HepG2 (cell line): Measurements from ENCODE around the gene SH2D3C. TPM values are rescaled to one million over a fixed set of nuclear protein-coding genes. Genes with fewer than 3 reads are reported as not detected.
A peak's percentile ranks its signal among the peaks of the same experiment; 100 is the strongest.

ENCODE experiments used
- CEBPB ChIP-seq: IDR thresholded peaks from 2 replicates; pipeline ENCODE4 v1.6.1; 2011; ENCODE audit warnings: low read depth, low read length, improper control_type of control experiment, borderline replicate concordance
- DR1 ChIP-seq: sonication (generic); formaldehyde crosslinking; IDR thresholded peaks from 2 replicates; pipeline ENCODE4 v1.8.0; 2021; ENCODE audit warnings: mild to moderate bottlenecking, missing genetic modification reagents, inconsistent platforms
- JARID2 ChIP-seq: sonication (generic); formaldehyde crosslinking; IDR thresholded peaks from 2 replicates; pipeline ENCODE4 v1.8.1; 2023; ENCODE audit warnings: missing genetic modification reagents, inconsistent platforms; ENCODE audit not compliant: insufficient replicate concordance
- KDM3A ChIP-seq: IDR thresholded peaks from 2 replicates; pipeline ENCODE4 v1.6.1; 2018; ENCODE audit warnings: low read depth, missing compliant biosample characterization
- NFKB2 ChIP-seq: sonication (generic); formaldehyde crosslinking; IDR thresholded peaks from 2 replicates; pipeline ENCODE4 v1.4.0; 2020; ENCODE audit warnings: missing genetic modification reagents, borderline replicate concordance
- NR2F1 ChIP-seq, 2 experiments: fragments of 450-650 bp in 1 of 2; formaldehyde crosslinking in 1 of 2; IDR thresholded peaks; 2 replicates each; pipeline versions ENCODE4 v1.5.0 to v1.6.1; 2016 to 2020; ENCODE audit warnings: mild to moderate bottlenecking in 1 of 2, missing compliant biosample characterization in 1 of 2, missing genetic modification reagents in 1 of 2, moderate library complexity in 1 of 2
- REL ChIP-seq: sonication (generic); formaldehyde crosslinking; conservative IDR thresholded peaks from 2 replicates; pipeline ENCODE4 v1.8.0; 2022; ENCODE audit warnings: mild to moderate bottlenecking, missing genetic modification reagents, moderate library complexity
- RFX3 ChIP-seq: IDR thresholded peaks from 2 replicates; pipeline ENCODE4 v1.6.1; 2016; ENCODE audit warnings: missing biosample characterization, missing genetic modification reagents
- SKIL ChIP-seq: sonication (generic); formaldehyde crosslinking; IDR thresholded peaks from 2 replicates; pipeline ENCODE4 v1.8.0; 2022; ENCODE audit warnings: missing genetic modification reagents, mild to moderate bottlenecking, moderate library complexity, borderline replicate concordance
- TCF12 ChIP-seq, 2 experiments: fragments of 450-650 bp in 1 of 2; sonication (generic) in 1 of 2; formaldehyde crosslinking in 1 of 2; IDR thresholded peaks; 2 replicates each; pipeline versions ENCODE4 v1.6.1 to v1.8.0; 2017 to 2022; ENCODE audit warnings: antibody characterized with exemption in 1 of 2, mild to moderate bottlenecking in 1 of 2, missing genetic modification reagents in 1 of 2, moderate library complexity in 1 of 2
- ZBTB3 ChIP-seq: sonication (generic); formaldehyde crosslinking; IDR thresholded peaks from 2 replicates; pipeline ENCODE4 v1.4.0; 2020; ENCODE audit warnings: low read depth, mild to moderate bottlenecking, moderate library complexity, missing genetic modification reagents, borderline replicate concordance
- ZFYVE20 ChIP-seq: sonication (generic); formaldehyde crosslinking; IDR thresholded peaks from 2 replicates; pipeline ENCODE4 v1.8.0; 2023; ENCODE audit warnings: low read depth, mild to moderate bottlenecking, moderate library complexity, missing genetic modification reagents, borderline replicate concordance
- ZNF142 ChIP-seq: sonication (generic); formaldehyde crosslinking; IDR thresholded peaks from 2 replicates; pipeline ENCODE4 v1.4.0; 2020; ENCODE audit warnings: missing genetic modification reagents
- ZNF776 ChIP-seq: sonication (generic); formaldehyde crosslinking; IDR thresholded peaks from 2 replicates; pipeline ENCODE4 v1.4.0; 2020; ENCODE audit warnings: mild to moderate bottlenecking, missing genetic modification reagents
- ZNF788 ChIP-seq: sonication (generic); formaldehyde crosslinking; IDR thresholded peaks from 2 replicates; pipeline ENCODE4 v1.5.0; 2020; ENCODE audit warnings: mild to moderate bottlenecking, missing genetic modification reagents, borderline replicate concordance
- polyA plus RNA-seq, 8 experiments: library from polyadenylated mRNA; depleted of rRNA in 3 of 8; stranded (reverse) in 7 of 8; unstranded in 1 of 8; fragments of >200 nt; fragmentation: Illumina TruSeq in 4 of 8; extraction: Trizol in 4 of 8; gene quantifications; 2 replicates each; pipeline versions ENCODE4 v1.2.1 to v1.2.3, GENCODE V29; 2011 to 2016; ENCODE audit warnings: low read depth in 4 of 8, missing spikeins in 1 of 8, mixed read lengths in 1 of 8; ENCODE audit not compliant: insufficient read depth in 1 of 8
- total RNA-seq, 5 experiments: library from RNA; depleted of rRNA; stranded (reverse); fragments of >200 nt; fragmentation: Illumina TruSeq; extraction: Trizol; gene quantifications; 2 replicates each; pipeline ENCODE4 v1.2.3, GENCODE V29; 2016; ENCODE audit warnings: low read depth in 1 of 5
- TF ChIP-seq, protein P1 (sequence below): sonication (generic); formaldehyde crosslinking; IDR thresholded peaks from 2 replicates; pipeline ENCODE4 v1.4.0; 2020; ENCODE audit warnings: missing genetic modification reagents, borderline replicate concordance

SH2D3C gene
- total and polyA plus RNA-seq, 2 of the 13 experiments (the other 11 are each of a cell fraction or from before 2014, with no cell fraction given), result not detected

DNA sequence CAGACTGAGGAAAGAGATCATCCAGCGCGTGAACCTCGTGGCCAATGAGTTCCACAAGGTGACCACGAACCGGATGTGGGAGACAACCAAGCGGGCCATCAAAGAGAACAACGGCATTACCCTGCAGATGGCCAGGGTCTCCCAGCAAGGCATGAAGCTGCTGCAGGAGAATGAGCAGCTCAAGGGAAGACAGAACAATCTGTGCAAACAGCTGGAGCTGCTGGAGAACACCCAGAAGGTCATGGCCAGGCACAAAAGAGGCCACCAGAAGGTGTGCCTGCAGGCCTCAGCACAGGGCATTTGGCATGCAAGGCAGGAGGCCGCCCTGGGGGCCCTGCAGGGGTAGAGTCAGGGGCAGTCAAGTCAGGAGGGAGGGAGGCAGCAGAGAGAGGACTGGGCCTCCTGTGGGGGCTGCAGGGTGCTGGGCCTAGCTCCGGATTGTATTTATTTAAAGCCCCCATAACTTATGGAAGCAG lies 67.2 kb downstream of the SH2D3C start (continued):
- TF ChIP-seq ZNF776 (CRISPR knock-in tag) (no peak), REL (no peak), SKIL (CRISPR knock-in tag) (no peak), ZNF142 (CRISPR knock-in tag) (no peak), DR1 (CRISPR knock-in tag) (no peak), ZFYVE20 (no peak), ZBTB3 (no peak), JARID2 (CRISPR knock-in tag) (no peak), TCF12 (IDR thresholded peaks at IDR 0.05) (no peak), TCF12 (CRISPR knock-in tag; IDR thresholded peaks at IDR 0.05) (no peak), NFKB2 (CRISPR knock-in tag) (0 out of 2 replicates have a peak, but pooled peaks have one; percentile 14), KDM3A (no peak), RFX3 (CRISPR knock-in tag) (no peak), NR2F1 (CRISPR knock-in tag; IDR thresholded peaks at IDR 0.05) (0 out of 4 replicates have a peak, but pooled peaks have one; percentile 21 to 39), ZNF788 (CRISPR knock-in tag) (no peak), CEBPB (no peak)
- TF ChIP-seq, protein P1, sequence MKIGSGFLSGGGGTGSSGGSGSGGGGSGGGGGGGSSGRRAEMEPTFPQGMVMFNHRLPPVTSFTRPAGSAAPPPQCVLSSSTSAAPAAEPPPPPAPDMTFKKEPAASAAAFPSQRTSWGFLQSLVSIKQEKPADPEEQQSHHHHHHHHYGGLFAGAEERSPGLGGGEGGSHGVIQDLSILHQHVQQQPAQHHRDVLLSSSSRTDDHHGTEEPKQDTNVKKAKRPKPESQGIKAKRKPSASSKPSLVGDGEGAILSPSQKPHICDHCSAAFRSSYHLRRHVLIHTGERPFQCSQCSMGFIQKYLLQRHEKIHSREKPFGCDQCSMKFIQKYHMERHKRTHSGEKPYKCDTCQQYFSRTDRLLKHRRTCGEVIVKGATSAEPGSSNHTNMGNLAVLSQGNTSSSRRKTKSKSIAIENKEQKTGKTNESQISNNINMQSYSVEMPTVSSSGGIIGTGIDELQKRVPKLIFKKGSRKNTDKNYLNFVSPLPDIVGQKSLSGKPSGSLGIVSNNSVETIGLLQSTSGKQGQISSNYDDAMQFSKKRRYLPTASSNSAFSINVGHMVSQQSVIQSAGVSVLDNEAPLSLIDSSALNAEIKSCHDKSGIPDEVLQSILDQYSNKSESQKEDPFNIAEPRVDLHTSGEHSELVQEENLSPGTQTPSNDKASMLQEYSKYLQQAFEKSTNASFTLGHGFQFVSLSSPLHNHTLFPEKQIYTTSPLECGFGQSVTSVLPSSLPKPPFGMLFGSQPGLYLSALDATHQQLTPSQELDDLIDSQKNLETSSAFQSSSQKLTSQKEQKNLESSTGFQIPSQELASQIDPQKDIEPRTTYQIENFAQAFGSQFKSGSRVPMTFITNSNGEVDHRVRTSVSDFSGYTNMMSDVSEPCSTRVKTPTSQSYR (CRISPR knock-in tag), result no peak
